ENCODE measurements around the gene KCNE1.
A peak's percentile ranks its signal among the peaks of the same experiment; 100 is the strongest.
"Not testable (repeated sequence)": the region's sequence is repeated elsewhere in the genome, so short reads cannot be mapped to it uniquely, and the experiment has no call there.

The KCNE1 gene

GRCh38 chr21:34511787-34512455 is at the start of gene KCNE1:
Gene KCNE1 (minus strand): TSS chr21:34512210. CDS start chr21:34449634, 62,576 bp downstream.
- no peak for DNase-seq

- no peak for DNase-seq
These were observed 49.8 kb upstream of the KCNE1 start for GRCh38 chr21:34561806-34562205.

GRCh38 chr21:34560609-34561008 is 48.6 kb upstream of the KCNE1 start:
- DNase-seq = no peak

GRCh38 chr21:34560021-34560420 is 48.0 kb upstream of the KCNE1 start:
- DNase-seq = no peak

GRCh38 chr21:34559089-34559631 is 47.1 kb upstream of the KCNE1 start:
- DNase-seq = no peak

GRCh38 chr21:34558166-34558565 is 46.2 kb upstream of the KCNE1 start:
- no peak for DNase-seq

GRCh38 chr21:34557261-34557660 is 45.3 kb upstream of the KCNE1 start:
- no peak for DNase-seq

- not testable (repeated sequence) for DNase-seq
These were observed 42.7 kb upstream of the KCNE1 start for GRCh38 chr21:34554670-34555069.

GRCh38 chr21:34554227-34554626 is 42.2 kb upstream of the KCNE1 start:
- no peak for DNase-seq

- DNase-seq = peak; percentile 12
These were observed 41.3 kb upstream of the KCNE1 start for GRCh38 chr21:34553151-34553952.

- DNase-seq = no peak
These were observed 40.5 kb upstream of the KCNE1 start for GRCh38 chr21:34552360-34553098.

GRCh38 chr21:34550182-34550799 is 38.3 kb upstream of the KCNE1 start:
- DNase-seq = no peak

GRCh38 chr21:34548781-34549376 is 36.9 kb upstream of the KCNE1 start:
- DNase-seq = no peak

- DNase-seq = no peak
These were observed 34.5 kb upstream of the KCNE1 start for GRCh38 chr21:34546542-34546941.

- DNase-seq = peak; percentile 48
These were observed 33.3 kb upstream of the KCNE1 start for GRCh38 chr21:34545079-34545884.

GRCh38 chr21:34544032-34544496 is 32.1 kb upstream of the KCNE1 start:
- peak; percentile 70 for DNase-seq

GRCh38 chr21:34543017-34543416 is 31.0 kb upstream of the KCNE1 start:
- DNase-seq = no peak

GRCh38 chr21:34540206-34540605 is 28.2 kb upstream of the KCNE1 start:
- DNase-seq = no peak

GRCh38 chr21:34537838-34538237 is 25.8 kb upstream of the KCNE1 start:
- peak; percentile 35 for DNase-seq

- DNase-seq = no peak
These were observed 24.8 kb upstream of the KCNE1 start for GRCh38 chr21:34536820-34537219.

- no peak for DNase-seq
These were observed 24.3 kb upstream of the KCNE1 start for GRCh38 chr21:34536311-34536710.

All from kidney glomerular epithelial cell (primary cell).